KOPT-K1 (cell line): ENCODE results near the gene SBF2.

ENCODE experiments used
- H3K27ac ChIP-seq: fragments of 200-600 bp; sonication (generic); 2 replicates; pipeline ENCODE4 v1.5.1; 2016; ENCODE audit warnings: antibody characterized with exemption, mild to moderate bottlenecking, low read depth, low read length; ENCODE audit not compliant: poor library complexity, severe bottlenecking
- H3K36me3 ChIP-seq: fragments of 200-600 bp; sonication (generic); 2 replicates; pipeline ENCODE4 v1.5.1; 2017; ENCODE audit warnings: antibody characterized with exemption, mild to moderate bottlenecking, low read length, moderate library complexity; ENCODE audit not compliant: insufficient read depth
- H3K9me3 ChIP-seq: fragments of 200-600 bp; sonication (generic); 2 replicates; pipeline ENCODE4 v1.5.1; 2017; ENCODE audit warnings: antibody characterized with exemption, low read length, mild to moderate bottlenecking; ENCODE audit not compliant: insufficient read depth, poor library complexity, severe bottlenecking

The SBF2 gene

GRCh38 chr11:10221342-10221741 is 72.7 kb downstream of the SBF2 start:
- no peak overlapping the region for H3K27ac ChIP-seq
- H3K9me3 ChIP-seq = peaks cover 14% of the 10 kb centered on the region
- H3K36me3 ChIP-seq = no peaks in the 10 kb centered on the region

GRCh38 chr11:10211470-10211869 is 82.5 kb downstream of the SBF2 start:
- Histone ChIP-seq H3K36me3 (no peaks in the 10 kb centered on the region), H3K9me3 (no peaks in the 10 kb centered on the region), H3K27ac (no peak overlapping the region)

- Histone ChIP-seq H3K36me3 (no peaks in the 10 kb centered on the region), H3K27ac (no peak overlapping the region), H3K9me3 (peaks cover 7% of the 10 kb centered on the region)
Observed at GRCh38 chr11:10209326-10209725, 84.7 kb downstream of the SBF2 start.

GRCh38 chr11:10208131-10208575 is 85.9 kb downstream of the SBF2 start:
- Histone ChIP-seq H3K27ac (no peak overlapping the region), H3K9me3 (peaks cover 19% of the 10 kb centered on the region), H3K36me3 (no peaks in the 10 kb centered on the region)

- no peaks in the 10 kb centered on the region for H3K36me3 ChIP-seq
- no peak overlapping the region for H3K27ac ChIP-seq
- H3K9me3 ChIP-seq = peaks cover 24% of the 10 kb centered on the region
Observed at GRCh38 chr11:10205928-10206327, 88.1 kb downstream of the SBF2 start.

- Histone ChIP-seq H3K9me3 (peaks cover 24% of the 10 kb centered on the region), H3K36me3 (no peaks in the 10 kb centered on the region), H3K27ac (no peak overlapping the region)
Observed at GRCh38 chr11:10204021-10204420, 90.0 kb downstream of the SBF2 start.

- no peaks in the 10 kb centered on the region for H3K36me3 ChIP-seq
- H3K9me3 ChIP-seq = peaks cover 24% of the 10 kb centered on the region
- no peak overlapping the region for H3K27ac ChIP-seq
Observed at GRCh38 chr11:10201343-10201742, 92.7 kb downstream of the SBF2 start.

- no peaks in the 10 kb centered on the region for H3K36me3 ChIP-seq
- H3K9me3 ChIP-seq = no peaks in the 10 kb centered on the region
- no peak overlapping the region for H3K27ac ChIP-seq
Observed at GRCh38 chr11:10197091-10197490, 96.9 kb downstream of the SBF2 start.

- Histone ChIP-seq H3K9me3 (no peaks in the 10 kb centered on the region), H3K36me3 (no peaks in the 10 kb centered on the region), H3K27ac (no peak overlapping the region)
Observed at GRCh38 chr11:10192036-10192435, 102.0 kb downstream of the SBF2 start.

GRCh38 chr11:10181811-10182210 is 112.2 kb downstream of the SBF2 start:
- Histone ChIP-seq H3K9me3 (no peaks in the 10 kb centered on the region), H3K27ac (no peak overlapping the region), H3K36me3 (no peaks in the 10 kb centered on the region)

- Histone ChIP-seq H3K9me3 (no peaks in the 10 kb centered on the region), H3K36me3 (no peaks in the 10 kb centered on the region), H3K27ac (no peak overlapping the region)
Observed at GRCh38 chr11:10164621-10165020, 129.4 kb downstream of the SBF2 start.

- H3K9me3 ChIP-seq = peaks cover 3% of the 10 kb centered on the region
- no peak overlapping the region for H3K27ac ChIP-seq
- H3K36me3 ChIP-seq = no peaks in the 10 kb centered on the region
Observed at GRCh38 chr11:10162222-10162621, 131.8 kb downstream of the SBF2 start.

- H3K27ac ChIP-seq = no peak overlapping the region
- H3K9me3 ChIP-seq = peaks cover 8% of the 10 kb centered on the region
- no peaks in the 10 kb centered on the region for H3K36me3 ChIP-seq
Observed at GRCh38 chr11:10160350-10160749, 133.7 kb downstream of the SBF2 start.

- Histone ChIP-seq H3K27ac (no peak overlapping the region), H3K36me3 (no peaks in the 10 kb centered on the region), H3K9me3 (peaks cover 8% of the 10 kb centered on the region)
Observed at GRCh38 chr11:10158461-10158860, 135.6 kb downstream of the SBF2 start.

- Histone ChIP-seq H3K36me3 (no peaks in the 10 kb centered on the region), H3K27ac (no peak overlapping the region), H3K9me3 (peaks cover 8% of the 10 kb centered on the region)
Observed at GRCh38 chr11:10155793-10156490, 138.1 kb downstream of the SBF2 start.

GRCh38 chr11:10150800-10151199 is 143.2 kb downstream of the SBF2 start:
- Histone ChIP-seq H3K27ac (no peak overlapping the region), H3K9me3 (peaks cover 5% of the 10 kb centered on the region), H3K36me3 (no peaks in the 10 kb centered on the region)
